ENCODE results near the gene FOS. TPM values are rescaled to one million over a fixed set of nuclear protein-coding genes. Genes with fewer than 3 reads are reported as not detected.

Gene FOS
- total and polyA plus RNA-seq, 7 donors: 108 to 1,048 (median 374) TPM

DNA sequence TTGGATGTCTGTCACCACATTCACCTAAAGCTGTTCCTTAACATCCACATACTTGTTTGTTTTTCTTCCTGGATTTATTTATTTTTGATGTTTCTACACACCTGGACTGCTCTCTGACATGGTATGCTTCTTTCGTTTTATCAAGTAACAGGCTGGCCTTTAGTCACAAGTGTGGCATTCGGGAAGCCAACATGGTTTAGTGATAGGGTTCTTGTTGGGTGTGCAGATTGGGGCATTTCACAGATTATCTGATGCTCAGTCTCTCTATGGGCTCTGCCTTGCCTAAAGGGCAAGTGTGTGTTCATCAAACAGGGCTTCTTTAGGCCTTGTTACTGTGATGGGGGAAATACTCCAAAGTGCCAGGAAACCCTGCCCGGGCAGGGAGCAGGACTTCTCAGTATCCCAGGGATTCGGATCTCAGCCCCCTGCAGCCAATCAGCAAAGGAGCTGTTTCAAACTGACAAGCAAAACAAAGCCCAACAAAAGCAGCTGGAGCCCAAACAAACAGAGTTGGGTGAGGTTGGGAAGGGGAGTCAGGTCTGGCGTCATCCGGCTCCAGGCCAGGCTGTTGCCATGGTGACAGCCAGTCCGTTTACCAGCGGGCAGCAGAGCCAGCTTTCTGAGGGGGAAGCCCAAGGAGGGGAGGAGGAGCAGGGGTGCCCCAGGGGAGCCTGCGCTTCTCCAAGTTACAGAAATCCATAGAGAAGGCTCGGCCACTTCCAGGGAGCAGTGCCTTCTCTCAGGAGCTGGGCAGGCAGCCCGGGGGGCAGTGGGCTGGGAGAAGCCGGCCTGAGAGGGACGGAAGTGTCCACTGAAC lies 31.9 kb downstream of the FOS start:
- TF ChIP-seq CTCF (IDR thresholded peaks at IDR 0.05): no peak
- TF ChIP-seq EP300 (IDR thresholded peaks at IDR 0.05): no peak
- TF ChIP-seq POLR2AphosphoS5 (IDR thresholded peaks at IDR 0.05): peak in 3 of 4 donors; percentile 21 to 60 (median 47)
- intact Hi-C loops (cut with DNase I): loop anchor here (5.0 to 10.0 kb wide), 3 partner anchors 162 to 344 kb away; no protein-coding TSS in a partner anchor

GRCh38 chr14:75311356-75311755 lies 32.7 kb downstream of the FOS start:
- peak; percentile 21 for DNase-seq
- 73 to 79% methylated on average over 4 of the region's 4 CpGs for WGBS, 2 donors
- TF ChIP-seq EP300 (IDR thresholded peaks at IDR 0.05) (no peak), POLR2AphosphoS5 (IDR thresholded peaks at IDR 0.05) (no peak), POLR2A (IDR thresholded peaks at IDR 0.05) (no peak), CTCF (IDR thresholded peaks at IDR 0.05) (no peak)
- H3K4me3 ChIP-seq: no peak overlapping the region
- intact Hi-C loops (cut with DNase I): loop anchor here (5.0 to 10.0 kb wide), 3 partner anchors 161 to 343 kb away; no protein-coding TSS in a partner anchor
- no peaks in the 10 kb centered on the region for H3K36me3 ChIP-seq
- no peaks in the 10 kb centered on the region for H3K27me3 ChIP-seq
- peak overlapping the region; percentile 67 to 78 (median 72) for H3K27ac ChIP-seq
- no peaks in the 10 kb centered on the region for H3K9me3 ChIP-seq
- peaks cover 0 to 36% (median 28%) of the 10 kb centered on the region in 4 donors for H3K4me1 ChIP-seq

More for the DNA sequence above, 31.9 kb downstream of the FOS start:
- H3K4me1 ChIP-seq: peaks cover 0 to 34% (median 25%) of the 10 kb centered on the region in 4 donors
- H3K27ac ChIP-seq: peak overlapping the region; percentile 67 to 78 (median 72)
- peak; percentile 92 for DNase-seq
- H3K36me3 ChIP-seq: no peaks in the 10 kb centered on the region
- 14 to 50% methylated on average over 13 of the region's 13 CpGs for WGBS, 2 donors
- H3K27me3 ChIP-seq: no peaks in the 10 kb centered on the region
- H3K9me3 ChIP-seq: no peaks in the 10 kb centered on the region
- no peak overlapping the region for H3K4me3 ChIP-seq

DNA sequence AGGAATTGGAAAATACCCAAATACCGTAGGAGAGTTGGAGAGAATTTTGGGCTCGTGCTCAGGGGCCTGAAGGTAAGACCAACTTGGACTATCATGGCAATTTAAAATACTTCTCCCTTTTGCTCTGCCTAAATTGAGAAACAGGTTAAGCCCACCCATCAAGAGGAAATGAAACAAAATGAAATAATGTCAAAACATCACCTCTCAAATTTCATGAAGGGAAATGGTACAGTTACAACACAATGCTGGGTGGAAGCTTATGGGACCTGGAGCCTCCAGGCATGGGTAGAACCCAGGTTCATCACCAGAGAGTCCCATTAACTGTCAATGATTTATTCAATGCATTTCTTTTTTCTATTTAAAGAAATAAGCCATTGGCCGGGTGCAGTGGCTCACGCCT lies 33.7 kb downstream of the FOS start:
- peak; percentile 4 for DNase-seq
- Histone ChIP-seq H3K36me3 (no peaks in the 10 kb centered on the region), H3K9me3 (no peaks in the 10 kb centered on the region), H3K27ac (no peak overlapping the region), H3K4me3 (no peak overlapping the region), H3K27me3 (no peaks in the 10 kb centered on the region), H3K4me1 (peaks cover 0 to 36% (median 28%) of the 10 kb centered on the region in 4 donors)
- intact Hi-C loops (cut with DNase I): loop anchor here (5.0 to 10.0 kb wide), 3 partner anchors 160 to 342 kb away; no protein-coding TSS in a partner anchor
- 89 to 93% methylated on average over 4 of the region's 4 CpGs for WGBS, 2 donors
- no peak for TF ChIP-seq EP300 (IDR thresholded peaks at IDR 0.05)

GRCh38 chr14:75313294-75313693 lies 34.7 kb downstream of the FOS start:
- 84 to 96% methylated on average over 5 of the region's 5 CpGs for WGBS, 2 donors
- intact Hi-C loops (cut with DNase I): loop anchor here (5.0 to 10.0 kb wide), 3 partner anchors 159 to 342 kb away; no protein-coding TSS in a partner anchor
- TF ChIP-seq CTCF (IDR thresholded peaks at IDR 0.05) (no peak), POLR2AphosphoS5 (IDR thresholded peaks at IDR 0.05) (no peak), EP300 (IDR thresholded peaks at IDR 0.05) (no peak), POLR2A (IDR thresholded peaks at IDR 0.05) (no peak)
- Histone ChIP-seq H3K36me3 (no peaks in the 10 kb centered on the region), H3K4me3 (no peak overlapping the region), H3K27ac (no peak overlapping the region), H3K9me3 (no peaks in the 10 kb centered on the region), H3K27me3 (no peaks in the 10 kb centered on the region), H3K4me1 (peaks cover 0 to 36% (median 28%) of the 10 kb centered on the region in 4 donors)
- DNase-seq: no peak

DNA sequence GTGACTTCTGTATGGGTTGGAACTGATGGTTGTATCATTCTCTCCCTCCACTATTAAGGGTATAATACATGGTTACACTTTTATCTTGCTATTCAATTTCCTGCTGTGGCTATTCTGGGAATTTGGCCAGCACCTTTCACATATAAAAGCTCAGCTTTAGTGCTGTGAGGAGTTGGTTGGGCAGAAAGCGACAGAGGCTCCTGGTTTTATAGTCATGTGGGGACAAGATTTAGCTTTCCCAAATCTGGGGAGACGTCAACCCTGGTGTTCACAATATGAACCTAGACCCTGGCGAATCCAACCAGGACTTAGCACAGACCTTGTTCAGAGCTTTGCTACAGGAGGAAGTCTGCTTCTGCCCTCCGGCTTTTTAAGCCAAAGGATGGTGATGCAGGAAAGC lies 36.5 kb downstream of the FOS start:
- peak overlapping the region in 2 of 4 donors; percentile 44 to 59 for H3K27ac ChIP-seq
- peak; percentile 68 for DNase-seq
- intact Hi-C loops (cut with DNase I): loop anchor here (10.0 kb wide), 1 partner anchor 340 kb away; no protein-coding TSS in a partner anchor
- H3K9me3 ChIP-seq: no peaks in the 10 kb centered on the region
- WGBS, 2 donors: 8 to 33% methylated on average over 4 of the region's 4 CpGs
- no peaks in the 10 kb centered on the region for H3K27me3 ChIP-seq
- no peak for TF ChIP-seq POLR2AphosphoS5 (IDR thresholded peaks at IDR 0.05)
- no peak for TF ChIP-seq EP300 (IDR thresholded peaks at IDR 0.05)
- no peak for TF ChIP-seq CTCF (IDR thresholded peaks at IDR 0.05)
- no peak overlapping the region for H3K4me3 ChIP-seq
- no peaks in the 10 kb centered on the region for H3K36me3 ChIP-seq
- H3K4me1 ChIP-seq: peaks cover 0 to 33% (median 27%) of the 10 kb centered on the region in 4 donors

All from sigmoid colon (tissue), 7 donors.